ENCODE measurements around the gene DSG2. TPM values are rescaled to one million over a fixed set of nuclear protein-coding genes. Genes with fewer than 3 reads are reported as not detected.

Gene DSG2
- total RNA-seq, result 1.6 and 2.2 TPM in 2 replicates

DNA sequence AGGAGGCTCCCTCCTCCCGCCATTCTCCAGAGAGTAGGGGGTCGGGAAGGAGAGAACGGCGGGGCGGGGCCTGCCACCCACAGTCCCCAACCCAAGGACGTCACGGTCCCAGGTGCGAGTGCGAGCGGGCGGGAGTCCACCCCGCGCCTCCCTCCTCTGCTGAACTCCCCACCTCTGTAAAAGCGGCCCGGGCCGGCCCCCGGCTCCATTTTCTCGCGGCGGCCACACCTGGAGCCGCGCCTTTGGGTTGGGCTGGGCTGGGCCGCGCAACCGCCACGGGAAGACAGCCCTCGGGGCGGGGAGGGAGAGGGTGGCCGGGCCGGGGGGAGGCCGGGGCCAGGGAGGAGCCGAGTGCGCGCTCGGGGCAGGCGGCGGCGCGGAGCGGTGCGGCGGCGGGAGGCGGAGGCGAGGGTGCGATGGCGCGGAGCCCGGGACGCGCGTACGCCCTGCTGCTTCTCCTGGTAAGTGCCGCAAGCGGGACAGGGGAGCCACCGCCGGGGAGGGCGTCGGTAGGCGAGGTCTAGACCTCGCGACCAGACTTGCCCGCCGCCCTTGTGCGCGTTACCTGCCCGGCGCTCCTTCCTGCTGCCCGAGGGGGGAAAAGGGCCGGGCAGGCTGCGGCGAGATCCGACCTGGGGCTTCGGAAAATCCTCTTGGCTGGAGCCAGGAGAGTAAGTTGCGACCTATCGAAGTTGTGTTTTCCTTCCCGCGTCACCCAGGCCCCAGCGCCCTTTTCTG is at the start of gene DSG2:
Gene DSG2 (plus strand): TSS at position 342 of the 738 bp plus-strand sequence. CDS start 75 bp downstream, at position 417.

DNA sequence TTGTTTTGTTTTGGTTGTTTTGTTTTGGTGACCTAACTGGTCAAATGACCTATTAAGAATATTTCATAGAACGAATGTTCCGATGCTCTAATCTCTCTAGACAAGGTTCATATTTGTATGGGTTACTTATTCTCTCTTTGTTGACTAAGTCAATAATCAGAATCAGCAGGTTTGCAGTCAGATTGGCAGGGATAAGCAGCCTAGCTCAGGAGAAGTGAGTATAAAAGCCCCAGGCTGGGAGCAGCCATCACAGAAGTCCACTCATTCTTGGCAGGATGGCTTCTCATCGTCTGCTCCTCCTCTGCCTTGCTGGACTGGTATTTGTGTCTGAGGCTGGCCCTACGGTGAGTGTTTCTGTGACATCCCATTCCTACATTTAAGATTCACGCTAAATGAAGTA is 93.7 kb downstream of the DSG2 start, which contains the start of gene TTR:
Gene TTR (plus strand): TSS at position 250 of the 400 bp plus-strand sequence. CDS start 26 bp downstream, at position 276.

Other genes starting within 250 kb of the DSG2 start
- not detected in 2 replicates for gene DSG1, start 180.0 kb upstream of the DSG2 start, total RNA-seq
- gene DSG4, start 121.4 kb upstream of the DSG2 start, total RNA-seq, result not detected in 2 replicates
- not detected in 2 replicates for gene DSG3, start 50.4 kb upstream of the DSG2 start, total RNA-seq
- not detected in 2 replicates for gene TTR, start 93.7 kb downstream of the DSG2 start, total RNA-seq
- gene B4GALT6, start 186.4 kb downstream of the DSG2 start, total RNA-seq, result 2.0 and 4.4 TPM in 2 replicates

Measured in cardiac atrium fibroblast (primary cell).